Measurements from ENCODE around the gene DNAJC25. TPM values are rescaled to one million over a fixed set of nuclear protein-coding genes. Genes with fewer than 3 reads are reported as not detected.

DNAJC25 gene
- total RNA-seq, 1 experiment from 2014 or later: 10.2 TPM

DNA sequence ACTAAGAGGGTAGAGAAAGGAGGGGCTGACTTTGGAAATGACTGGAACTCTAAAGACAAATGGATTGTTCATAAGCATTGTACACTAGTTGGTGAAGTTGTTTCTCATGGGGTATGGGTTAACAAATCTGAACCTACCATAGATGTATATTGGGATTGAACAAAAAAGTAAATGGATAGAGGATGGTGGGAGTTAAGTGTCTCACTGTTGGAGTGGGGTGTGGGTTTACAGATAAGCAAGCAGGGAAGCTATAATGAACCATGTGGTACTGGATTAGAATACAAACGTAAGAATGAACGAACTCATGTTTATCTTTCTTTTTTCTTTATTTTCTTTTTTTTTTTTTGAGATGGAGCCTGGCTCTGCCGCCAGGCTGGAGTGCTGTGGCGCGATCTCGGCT is 48.1 kb downstream of the DNAJC25 start:
- CTCF ChIA-PET: interaction anchor here (0.5 kb wide), 1 partner anchor 81 kb away, joined by 7 read pairs; no protein-coding TSS in a partner anchor
- POLR2A ChIA-PET: interaction anchor here (0.5 kb wide), 1 partner anchor 280 kb away, joined by 4 read pairs; no protein-coding TSS in a partner anchor
- no peaks in the 10 kb centered on the region for H3K27me3 Mint-ChIP-seq (ENCODE audit: insufficient read depth, unreplicated experiment)

DNA sequence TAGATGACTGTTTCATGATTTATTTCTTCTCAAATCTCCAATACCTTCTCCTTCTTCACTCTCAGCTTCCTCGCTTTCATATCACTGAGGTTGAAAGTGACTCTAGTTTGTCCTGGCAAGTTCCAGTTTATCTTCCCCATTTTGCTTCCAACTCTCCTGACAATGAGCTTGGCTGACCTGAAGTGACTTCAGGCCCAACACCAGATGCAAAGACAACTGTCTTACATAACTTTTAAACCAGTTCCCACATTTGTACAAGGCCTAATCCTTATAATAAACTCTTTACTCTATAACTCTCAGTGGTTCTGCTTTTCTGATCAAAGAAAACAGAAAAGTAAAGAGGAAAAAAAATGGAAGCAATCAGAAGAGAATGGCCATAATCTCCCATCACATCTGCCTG is 52.3 kb downstream of the DNAJC25 start:
- peaks cover 7% of the 10 kb centered on the region for H3K4me1 Mint-ChIP-seq (ENCODE audit: low read depth, unreplicated experiment)
- CTCF ChIA-PET: no interaction called here

More for the DNA sequence above, 48.1 kb downstream of the DNAJC25 start:
- no peaks in the 10 kb centered on the region for H3K4me1 ChIP-seq
- no peaks in the 10 kb centered on the region for H3K27me3 ChIP-seq (replicated peaks; ENCODE audit: control insufficient read depth, insufficient read depth, low read length)
- H3K9me3 ChIP-seq: no peaks in the 10 kb centered on the region
- BruUV-seq (replicated peaks): no TSS peak
- no peak overlapping the region for H3K4me3 ChIP-seq (ENCODE audit: low read depth, low read length)
- H3K9me3 Mint-ChIP-seq (ENCODE audit: unreplicated experiment): no peaks in the 10 kb centered on the region
- intact Hi-C loops (cut with micrococcal nuclease; ENCODE audit: unreplicated experiment): no loop called here
- no peak overlapping the region for H3K4me3 Mint-ChIP-seq (ENCODE audit: unreplicated experiment)
- TF ChIP-seq, protein P1, sequence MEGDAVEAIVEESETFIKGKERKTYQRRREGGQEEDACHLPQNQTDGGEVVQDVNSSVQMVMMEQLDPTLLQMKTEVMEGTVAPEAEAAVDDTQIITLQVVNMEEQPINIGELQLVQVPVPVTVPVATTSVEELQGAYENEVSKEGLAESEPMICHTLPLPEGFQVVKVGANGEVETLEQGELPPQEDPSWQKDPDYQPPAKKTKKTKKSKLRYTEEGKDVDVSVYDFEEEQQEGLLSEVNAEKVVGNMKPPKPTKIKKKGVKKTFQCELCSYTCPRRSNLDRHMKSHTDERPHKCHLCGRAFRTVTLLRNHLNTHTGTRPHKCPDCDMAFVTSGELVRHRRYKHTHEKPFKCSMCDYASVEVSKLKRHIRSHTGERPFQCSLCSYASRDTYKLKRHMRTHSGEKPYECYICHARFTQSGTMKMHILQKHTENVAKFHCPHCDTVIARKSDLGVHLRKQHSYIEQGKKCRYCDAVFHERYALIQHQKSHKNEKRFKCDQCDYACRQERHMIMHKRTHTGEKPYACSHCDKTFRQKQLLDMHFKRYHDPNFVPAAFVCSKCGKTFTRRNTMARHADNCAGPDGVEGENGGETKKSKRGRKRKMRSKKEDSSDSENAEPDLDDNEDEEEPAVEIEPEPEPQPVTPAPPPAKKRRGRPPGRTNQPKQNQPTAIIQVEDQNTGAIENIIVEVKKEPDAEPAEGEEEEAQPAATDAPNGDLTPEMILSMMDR (IDR thresholded peaks at IDR 0.05; ENCODE audit: insufficient read depth in 1 of 2, low read depth in 1 of 2, low read length in 1 of 2, severe bottlenecking in 1 of 2, unreplicated experiment in 1 of 2): no peak
- no peaks in the 10 kb centered on the region for H3K4me1 Mint-ChIP-seq (ENCODE audit: low read depth, unreplicated experiment)
- H3K36me3 ChIP-seq (ENCODE audit: control insufficient read depth, insufficient read depth, low read length): 0 out of 2 replicates have a peak, but pooled peaks cover 2% of the 10 kb centered on the region
- no peak for DNase-seq
- peaks cover 11% of the 10 kb centered on the region for H3K36me3 Mint-ChIP-seq (ENCODE audit: insufficient read depth, unreplicated experiment)
- H3K27ac Mint-ChIP-seq (ENCODE audit: unreplicated experiment): no peak overlapping the region

DNA sequence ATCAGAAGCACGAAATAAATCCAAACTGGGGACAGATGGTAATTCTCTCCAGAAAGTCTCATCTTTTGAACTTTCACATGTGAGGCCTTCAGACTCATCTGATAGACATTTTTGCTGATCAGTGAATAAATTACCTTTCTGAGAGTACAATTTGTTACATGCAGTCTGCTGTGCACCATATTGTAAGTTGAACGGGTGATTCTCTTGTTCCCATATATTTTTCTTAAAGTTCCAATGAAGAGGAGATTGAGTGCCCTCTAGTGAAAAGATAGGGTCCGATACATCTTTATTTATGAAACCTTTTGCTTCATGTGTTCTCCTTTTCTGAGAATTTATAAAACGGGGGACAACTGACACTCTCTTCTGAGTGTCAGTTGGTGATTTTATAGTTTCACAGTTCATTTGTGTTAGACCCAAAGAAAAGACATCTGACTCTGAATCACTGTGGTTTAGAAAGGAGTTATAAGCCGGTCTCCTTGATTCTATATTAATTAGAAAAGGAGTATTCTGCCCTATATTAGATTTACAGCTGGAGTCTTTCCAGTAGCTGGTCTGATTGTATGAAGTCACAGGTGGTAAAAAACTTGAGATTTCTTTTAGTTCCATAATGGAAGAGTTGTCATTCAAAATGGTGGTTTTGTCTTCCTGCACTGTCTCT is 60.7 kb downstream of the DNAJC25 start:
- H3K27me3 ChIP-seq (replicated peaks; ENCODE audit: control insufficient read depth, insufficient read depth, low read length): no peaks in the 10 kb centered on the region
- H3K27ac Mint-ChIP-seq (ENCODE audit: unreplicated experiment): no peak overlapping the region
- H3K36me3 Mint-ChIP-seq (ENCODE audit: insufficient read depth, unreplicated experiment): no peaks in the 10 kb centered on the region
- H3K9me3 ChIP-seq: no peaks in the 10 kb centered on the region
- intact Hi-C loops (cut with micrococcal nuclease; ENCODE audit: unreplicated experiment): loop anchor here (1.0 to 10.0 kb wide), 5 partner anchors 29 to 1806 kb away; partner anchors contain the start of genes DNAJC25 and ECPAS
- H3K27me3 Mint-ChIP-seq (ENCODE audit: insufficient read depth, unreplicated experiment): no peaks in the 10 kb centered on the region
- H3K4me1 Mint-ChIP-seq (ENCODE audit: low read depth, unreplicated experiment): peaks cover 7% of the 10 kb centered on the region
- no peak overlapping the region for H3K4me3 ChIP-seq (ENCODE audit: low read depth, low read length)
- ChIA-PET CTCF (interaction anchor here (0.6 to 1.2 kb wide), 2 partner anchors 30 to 94 kb away, joined by 4 to 5 read pairs; no protein-coding TSS in a partner anchor), POLR2A (no interaction called here)
- peak in 1 of 2 experiments; percentile 24 for DNase-seq
- no peaks in the 10 kb centered on the region for H3K9me3 Mint-ChIP-seq (ENCODE audit: unreplicated experiment)
- no peaks in the 10 kb centered on the region; the same call in 1 of the 2 replicates for H3K4me1 ChIP-seq
- no peak overlapping the region for H3K4me3 Mint-ChIP-seq (ENCODE audit: unreplicated experiment)
- BruUV-seq (replicated peaks): no TSS peak
- TF ChIP-seq, protein P1 (IDR thresholded peaks at IDR 0.05; ENCODE audit: insufficient read depth in 1 of 2, low read depth in 1 of 2, low read length in 1 of 2, severe bottlenecking in 1 of 2, unreplicated experiment in 1 of 2): peak; percentile 38 to 52
- H3K36me3 ChIP-seq (ENCODE audit: control insufficient read depth, insufficient read depth, low read length): no peaks in the 10 kb centered on the region

More for the DNA sequence above, 52.3 kb downstream of the DNAJC25 start:
- Histone ChIP-seq H3K4me3 (ENCODE audit: low read depth, low read length) (no peak overlapping the region), H3K27me3 (replicated peaks; ENCODE audit: control insufficient read depth, insufficient read depth, low read length) (no peaks in the 10 kb centered on the region), H3K9me3 (no peaks in the 10 kb centered on the region), H3K4me1 (no peaks in the 10 kb centered on the region; the same call in 1 of the 2 replicates), H3K36me3 (ENCODE audit: control insufficient read depth, insufficient read depth, low read length) (no peaks in the 10 kb centered on the region)
- intact Hi-C loops (cut with micrococcal nuclease; ENCODE audit: unreplicated experiment): no loop called here
- TF ChIP-seq, protein P1 (IDR thresholded peaks at IDR 0.05; ENCODE audit: insufficient read depth in 1 of 2, low read depth in 1 of 2, low read length in 1 of 2, severe bottlenecking in 1 of 2, unreplicated experiment in 1 of 2): no peak
- DNase-seq: no peak
- Mint-ChIP-seq H3K27ac (ENCODE audit: unreplicated experiment) (no peak overlapping the region), H3K9me3 (ENCODE audit: unreplicated experiment) (no peaks in the 10 kb centered on the region), H3K4me3 (ENCODE audit: unreplicated experiment) (no peak overlapping the region), H3K36me3 (ENCODE audit: insufficient read depth, unreplicated experiment) (peaks cover 8% of the 10 kb centered on the region), H3K27me3 (ENCODE audit: insufficient read depth, unreplicated experiment) (no peaks in the 10 kb centered on the region)
- POLR2A ChIA-PET: no interaction called here
- BruUV-seq (replicated peaks): no TSS peak

Measured in Caco-2 (cell line).